Astrocyte of the spinal cord (primary cell): ENCODE measurements around the gene RNF13.
A peak's percentile ranks its signal among the peaks of the same experiment; 100 is the strongest.

Source experiments
- DNase-seq: peaks from one replicate; pipeline ENCODE4 v3.0.0; 2011; ENCODE audit warnings: low read depth, low spot score
- H3K4me3 ChIP-seq: 2 replicates; pipeline ENCODE4 v1.5.1; 2011; ENCODE audit warnings: low read depth, mild to moderate bottlenecking, low read length, moderate library complexity
- in situ Hi-C: cut with HindIII; loops from 2 replicates; pipeline ENCODE4 v1.10.0; 2017; ENCODE audit warnings: low sequenced_read_pairs
- TF ChIP-seq, protein P1 (sequence below): IDR thresholded peaks from 2 replicates; pipeline ENCODE4 v1.5.1; 2012; ENCODE audit warnings: low read depth, mild to moderate bottlenecking, low read length, inconsistent platforms

Gene RNF13

GRCh38 chr3:149895769-149896168, 82.8 kb downstream of the RNF13 start:
- no peak overlapping the region for H3K4me3 ChIP-seq
- DNase-seq = no peak
- in situ Hi-C loops = no loop called here
- TF ChIP-seq, protein P1, sequence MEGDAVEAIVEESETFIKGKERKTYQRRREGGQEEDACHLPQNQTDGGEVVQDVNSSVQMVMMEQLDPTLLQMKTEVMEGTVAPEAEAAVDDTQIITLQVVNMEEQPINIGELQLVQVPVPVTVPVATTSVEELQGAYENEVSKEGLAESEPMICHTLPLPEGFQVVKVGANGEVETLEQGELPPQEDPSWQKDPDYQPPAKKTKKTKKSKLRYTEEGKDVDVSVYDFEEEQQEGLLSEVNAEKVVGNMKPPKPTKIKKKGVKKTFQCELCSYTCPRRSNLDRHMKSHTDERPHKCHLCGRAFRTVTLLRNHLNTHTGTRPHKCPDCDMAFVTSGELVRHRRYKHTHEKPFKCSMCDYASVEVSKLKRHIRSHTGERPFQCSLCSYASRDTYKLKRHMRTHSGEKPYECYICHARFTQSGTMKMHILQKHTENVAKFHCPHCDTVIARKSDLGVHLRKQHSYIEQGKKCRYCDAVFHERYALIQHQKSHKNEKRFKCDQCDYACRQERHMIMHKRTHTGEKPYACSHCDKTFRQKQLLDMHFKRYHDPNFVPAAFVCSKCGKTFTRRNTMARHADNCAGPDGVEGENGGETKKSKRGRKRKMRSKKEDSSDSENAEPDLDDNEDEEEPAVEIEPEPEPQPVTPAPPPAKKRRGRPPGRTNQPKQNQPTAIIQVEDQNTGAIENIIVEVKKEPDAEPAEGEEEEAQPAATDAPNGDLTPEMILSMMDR = no peak

- TF ChIP-seq, protein P1 = no peak
- in situ Hi-C loops = no loop called here
- DNase-seq = peak; percentile 82
Measured at GRCh38 chr3:149898771-149899170, 85.8 kb downstream of the RNF13 start.

DNA sequence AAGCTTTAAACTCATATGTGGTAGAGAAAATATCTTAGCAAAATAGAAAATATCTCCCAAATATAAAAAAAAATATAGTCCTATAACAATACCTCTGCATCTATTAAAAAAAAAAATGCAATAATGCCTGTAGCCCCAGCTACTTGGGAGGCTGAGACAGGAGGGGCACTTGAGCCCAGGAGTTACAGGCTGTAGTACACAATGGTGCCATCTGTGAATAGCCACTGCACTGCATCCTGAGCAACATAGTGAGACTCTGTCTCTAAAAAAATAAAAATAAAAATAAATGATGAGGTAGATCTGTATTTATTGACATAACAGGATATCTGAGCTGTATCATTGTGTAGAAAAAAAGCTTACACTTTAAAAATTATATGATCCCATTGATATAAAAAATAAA, 87.3 kb downstream of the RNF13 start:
- no peak overlapping the region for H3K4me3 ChIP-seq
- in situ Hi-C loops = no loop called here
- TF ChIP-seq, protein P1 = no peak
- DNase-seq = no peak

More at GRCh38 chr3:149898771-149899170, 85.8 kb downstream of the RNF13 start:
- no peak overlapping the region for H3K4me3 ChIP-seq

GRCh38 chr3:149901770-149902169, 88.8 kb downstream of the RNF13 start:
- in situ Hi-C loops = no loop called here
- no peak for DNase-seq
- TF ChIP-seq, protein P1 = no peak
- no peak overlapping the region for H3K4me3 ChIP-seq

GRCh38 chr3:149902498-149903139, 89.6 kb downstream of the RNF13 start:
- in situ Hi-C loops = no loop called here
- no peak for DNase-seq
- H3K4me3 ChIP-seq = no peak overlapping the region
- TF ChIP-seq, protein P1 = peak; percentile 22

GRCh38 chr3:149906036-149906435, 93.0 kb downstream of the RNF13 start:
- TF ChIP-seq, protein P1 = no peak
- DNase-seq = no peak
- in situ Hi-C loops = no loop called here
- no peak overlapping the region for H3K4me3 ChIP-seq
